Memory B cell (primary cell): ENCODE data around the gene MDC1.
"Not testable (repeated sequence)": the region's sequence is repeated elsewhere in the genome, so short reads cannot be mapped to it uniquely, and the experiment has no call there.

Experiments used
- ATAC-seq: fragments of 150-1000 bp; cut with Tn5 transposase; 2 replicates; pipeline ENCODE4 v1.10.0; 2021; ENCODE audit warnings: low read depth, mild to moderate bottlenecking, moderate library complexity
- DNase-seq, 2 donors: peaks; one replicate each; pipeline ENCODE4 v3.0.0; 2022; ENCODE audit warnings: low spot score in 2 of 2
- H3K27ac Mint-ChIP-seq: one replicate; pipeline ENCODE4 v1.8.0; 2022; ENCODE audit warnings: mild to moderate bottlenecking, moderate library complexity, mixed read lengths
- H3K27me3 Mint-ChIP-seq: one replicate; pipeline ENCODE4 v1.8.0; 2022; ENCODE audit warnings: mixed read lengths
- H3K36me3 Mint-ChIP-seq: one replicate; pipeline ENCODE4 v1.8.0; 2022; ENCODE audit warnings: mild to moderate bottlenecking, mixed read lengths
- H3K4me1 Mint-ChIP-seq: one replicate; pipeline ENCODE4 v1.8.0; 2022; ENCODE audit warnings: mixed read lengths
- H3K4me3 Mint-ChIP-seq: one replicate; pipeline ENCODE4 v1.8.0; 2022; ENCODE audit warnings: mild to moderate bottlenecking, moderate library complexity, mixed read lengths
- H3K9me3 Mint-ChIP-seq: one replicate; pipeline ENCODE4 v1.8.0; 2022; ENCODE audit warnings: mixed read lengths

Gene MDC1

DNA sequence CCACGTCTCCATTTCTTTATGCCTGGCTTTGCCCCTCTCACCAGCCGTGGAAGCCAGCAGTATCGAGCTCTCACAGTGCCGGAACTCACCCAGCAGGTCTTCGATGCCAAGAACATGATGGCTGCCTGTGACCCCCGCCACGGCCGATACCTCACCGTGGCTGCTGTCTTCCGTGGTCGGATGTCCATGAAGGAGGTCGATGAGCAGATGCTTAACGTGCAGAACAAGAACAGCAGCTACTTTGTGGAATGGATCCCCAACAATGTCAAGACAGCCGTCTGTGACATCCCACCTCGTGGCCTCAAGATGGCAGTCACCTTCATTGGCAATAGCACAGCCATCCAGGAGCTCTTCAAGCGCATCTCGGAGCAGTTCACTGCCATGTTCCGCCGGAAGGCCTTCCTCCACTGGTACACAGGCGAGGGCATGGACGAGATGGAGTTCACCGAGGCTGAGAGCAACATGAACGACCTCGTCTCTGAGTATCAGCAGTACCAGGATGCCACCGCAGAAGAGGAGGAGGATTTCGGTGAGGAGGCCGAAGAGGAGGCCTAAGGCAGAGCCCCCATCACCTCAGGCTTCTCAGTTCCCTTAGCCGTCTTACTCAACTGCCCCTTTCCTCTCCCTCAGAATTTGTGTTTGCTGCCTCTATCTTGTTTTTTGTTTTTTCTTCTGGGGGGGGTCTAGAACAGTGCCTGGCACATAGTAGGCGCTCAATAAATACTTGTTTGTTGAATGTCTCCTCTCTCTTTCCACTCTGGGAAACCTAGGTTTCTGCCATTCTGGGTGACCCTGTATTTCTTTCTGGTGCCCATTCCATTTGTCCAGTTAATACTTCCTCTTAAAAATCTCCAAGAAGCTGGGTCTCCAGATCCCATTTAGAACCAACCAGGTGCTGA, 7.0 kb upstream of the MDC1 start:
- not testable (repeated sequence) for H3K9me3 Mint-ChIP-seq, DNase-seq, H3K27me3 Mint-ChIP-seq, H3K4me3 Mint-ChIP-seq, ATAC-seq
- Mint-ChIP-seq H3K4me1 (peaks cover 31% of the 10 kb centered on the region), H3K36me3 (peaks cover 17% of the 10 kb centered on the region), H3K27ac (peak overlapping the region; percentile 90)

DNA sequence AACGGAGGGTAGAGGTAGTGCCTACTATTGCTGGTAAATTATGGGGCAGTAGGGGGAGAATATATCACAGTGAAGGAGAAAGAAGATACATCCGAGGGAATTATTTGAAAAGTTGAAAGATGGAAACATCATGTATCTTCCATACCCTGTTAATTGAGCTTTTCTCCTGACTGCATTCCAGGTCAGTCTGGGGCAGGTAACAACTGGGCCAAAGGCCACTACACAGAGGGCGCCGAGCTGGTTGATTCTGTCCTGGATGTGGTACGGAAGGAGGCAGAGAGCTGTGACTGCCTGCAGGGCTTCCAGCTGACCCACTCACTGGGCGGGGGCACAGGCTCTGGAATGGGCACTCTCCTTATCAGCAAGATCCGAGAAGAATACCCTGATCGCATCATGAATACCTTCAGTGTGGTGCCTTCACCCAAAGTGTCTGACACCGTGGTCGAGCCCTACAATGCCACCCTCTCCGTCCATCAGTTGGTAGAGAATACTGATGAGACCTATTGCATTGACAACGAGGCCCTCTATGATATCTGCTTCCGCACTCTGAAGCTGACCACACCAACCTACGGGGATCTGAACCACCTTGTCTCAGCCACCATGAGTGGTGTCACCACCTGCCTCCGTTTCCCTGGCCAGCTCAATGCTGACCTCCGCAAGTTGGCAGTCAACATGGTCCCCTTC, 6.2 kb upstream of the MDC1 start:
- Mint-ChIP-seq H3K4me3 (peak overlapping the region; percentile 96), H3K36me3 (peaks cover 17% of the 10 kb centered on the region), H3K4me1 (peaks cover 31% of the 10 kb centered on the region), H3K27ac (peak overlapping the region; percentile 90)
- not testable (repeated sequence) for H3K27me3 Mint-ChIP-seq, DNase-seq, H3K9me3 Mint-ChIP-seq, ATAC-seq

DNA sequence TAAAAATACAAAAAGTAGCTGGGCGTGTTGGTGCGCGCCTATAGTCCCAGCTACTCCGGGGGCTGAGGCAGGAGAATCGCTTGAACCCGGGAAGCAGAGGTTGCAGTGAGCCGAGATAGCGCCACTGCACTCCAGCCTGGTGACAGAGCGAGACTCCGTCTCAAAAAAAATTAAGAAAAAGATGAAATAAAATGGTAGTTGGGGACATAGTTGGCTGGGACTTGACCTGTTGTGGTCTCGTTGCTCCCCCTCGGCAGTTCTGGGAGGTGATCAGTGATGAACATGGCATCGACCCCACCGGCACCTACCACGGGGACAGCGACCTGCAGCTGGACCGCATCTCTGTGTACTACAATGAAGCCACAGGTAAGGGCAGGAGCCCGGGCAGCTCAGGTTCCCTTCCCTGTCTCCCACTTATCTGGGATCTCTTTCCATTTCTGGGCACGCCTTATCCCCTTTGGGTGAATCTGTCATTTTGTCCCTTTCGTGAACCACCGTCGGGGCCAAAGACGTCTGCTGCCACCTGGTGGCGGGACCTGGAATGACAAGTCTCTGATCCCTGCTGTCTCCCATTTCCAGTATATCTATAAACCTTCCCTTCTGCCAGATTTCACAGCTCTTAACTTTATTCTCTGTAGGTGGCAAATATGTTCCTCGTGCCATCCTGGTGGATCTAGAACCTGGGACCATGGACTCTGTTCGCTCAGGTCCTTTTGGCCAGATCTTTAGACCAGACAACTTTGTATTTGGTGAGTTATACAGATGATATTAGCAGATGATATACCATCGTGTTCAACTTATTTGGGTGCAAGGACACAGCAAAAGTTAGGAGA, 5.4 kb upstream of the MDC1 start:
- H3K27ac Mint-ChIP-seq = peak overlapping the region; percentile 90
- no peaks in the 10 kb centered on the region for H3K27me3 Mint-ChIP-seq
- peaks cover 17% of the 10 kb centered on the region for H3K36me3 Mint-ChIP-seq
- peak overlapping the region; percentile 96 for H3K4me3 Mint-ChIP-seq
- ATAC-seq (no peak), DNase-seq (peak; percentile 88 to 96)
- peaks cover 33% of the 10 kb centered on the region for H3K4me1 Mint-ChIP-seq
- H3K9me3 Mint-ChIP-seq = no peaks in the 10 kb centered on the region

DNA sequence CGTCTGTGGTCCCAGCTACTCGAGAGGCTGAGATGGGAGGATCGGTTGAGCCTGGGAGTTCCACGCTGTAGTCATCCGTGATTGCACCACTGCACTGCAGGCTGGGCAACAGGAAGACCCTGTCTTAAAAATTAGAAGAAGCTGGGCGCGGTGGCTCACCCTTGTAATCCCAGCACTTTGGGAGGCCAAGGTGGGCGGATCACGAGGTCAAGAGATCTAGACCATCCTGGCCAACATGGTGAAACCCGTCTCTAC, 4.9 kb upstream of the MDC1 start:
- H3K4me1 Mint-ChIP-seq = peaks cover 33% of the 10 kb centered on the region
- not testable (repeated sequence) for H3K27me3 Mint-ChIP-seq, ATAC-seq, H3K9me3 Mint-ChIP-seq, DNase-seq
- H3K36me3 Mint-ChIP-seq = peaks cover 17% of the 10 kb centered on the region
- peak overlapping the region; percentile 90 for H3K27ac Mint-ChIP-seq
- H3K4me3 Mint-ChIP-seq = peak overlapping the region; percentile 96

DNA sequence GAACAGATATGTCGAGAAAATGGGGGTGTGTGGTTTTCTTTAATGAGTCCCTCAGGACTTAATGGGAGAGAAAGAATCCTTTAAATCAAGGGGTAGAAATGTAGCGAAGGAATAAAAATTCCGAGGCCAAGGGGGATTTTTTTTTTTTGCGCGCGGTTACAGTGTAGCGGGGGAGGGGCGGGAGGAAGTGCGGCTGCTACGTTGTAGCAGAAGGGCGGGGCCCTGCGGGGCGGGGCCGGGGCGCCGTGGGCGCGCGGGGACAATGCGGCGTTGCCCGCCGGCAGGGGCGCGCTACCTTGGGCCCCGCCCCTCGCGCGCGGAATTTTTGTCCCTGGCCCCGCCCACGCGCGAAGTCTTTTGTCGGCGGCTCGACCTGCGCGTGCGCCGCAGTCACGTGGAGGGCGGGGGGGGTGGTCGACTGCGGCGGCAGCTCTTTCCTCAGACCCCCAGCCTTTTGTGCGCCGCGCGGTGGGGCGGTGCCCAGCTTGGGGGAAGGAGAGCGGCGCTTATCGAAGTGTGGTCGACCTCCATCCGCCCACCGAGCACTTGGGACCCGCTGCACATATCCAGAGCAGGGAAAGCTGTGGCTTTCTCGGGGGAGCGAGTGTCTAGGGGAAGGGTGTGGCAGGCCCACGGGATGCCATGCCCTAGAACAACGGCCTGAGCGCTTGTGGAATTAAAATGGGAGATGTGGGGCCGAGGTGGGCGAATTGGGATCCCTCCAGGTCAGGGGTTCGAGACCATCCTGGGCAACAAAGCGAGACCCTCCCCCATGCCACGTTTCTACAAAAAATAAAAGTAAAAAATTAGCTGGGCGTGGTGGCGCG, 4.3 kb upstream of the MDC1 start:
- Mint-ChIP-seq H3K36me3 (peaks cover 17% of the 10 kb centered on the region), H3K4me3 (peak overlapping the region; percentile 96), H3K27ac (peak overlapping the region; percentile 90), H3K4me1 (peaks cover 35% of the 10 kb centered on the region), H3K27me3 (no peaks in the 10 kb centered on the region), H3K9me3 (no peaks in the 10 kb centered on the region)
- ATAC-seq (peak; percentile 43), DNase-seq (peak; percentile 90 to 96)

DNA sequence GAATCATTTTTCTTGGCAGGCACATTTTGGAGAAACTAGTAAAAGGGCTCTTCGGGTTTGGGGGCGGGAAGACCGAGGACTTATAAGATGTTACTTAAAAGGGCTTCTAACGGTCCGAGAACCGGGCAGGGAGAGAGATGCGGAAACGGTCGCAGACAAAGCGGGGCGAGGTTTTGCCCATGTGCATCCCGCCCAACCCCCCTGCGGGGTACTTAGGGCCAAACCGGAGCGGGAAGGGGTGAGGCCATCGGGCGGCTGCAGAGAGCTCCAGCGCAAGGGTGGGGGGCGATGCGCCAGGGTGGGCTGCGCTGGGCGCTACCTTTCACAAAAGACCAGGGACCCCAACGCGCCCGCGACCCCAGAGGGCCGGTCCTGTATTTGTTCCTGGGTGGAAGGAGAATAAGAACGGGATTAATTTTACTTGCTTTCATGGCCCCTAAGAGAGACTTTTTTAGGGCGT, 3.7 kb upstream of the MDC1 start:
- Mint-ChIP-seq H3K27ac (peak overlapping the region; percentile 90), H3K4me1 (peaks cover 40% of the 10 kb centered on the region), H3K4me3 (peak overlapping the region; percentile 96), H3K27me3 (no peaks in the 10 kb centered on the region), H3K36me3 (peaks cover 17% of the 10 kb centered on the region), H3K9me3 (no peaks in the 10 kb centered on the region)
- DNase-seq = peak; percentile 53 to 61
- ATAC-seq = no peak

DNA sequence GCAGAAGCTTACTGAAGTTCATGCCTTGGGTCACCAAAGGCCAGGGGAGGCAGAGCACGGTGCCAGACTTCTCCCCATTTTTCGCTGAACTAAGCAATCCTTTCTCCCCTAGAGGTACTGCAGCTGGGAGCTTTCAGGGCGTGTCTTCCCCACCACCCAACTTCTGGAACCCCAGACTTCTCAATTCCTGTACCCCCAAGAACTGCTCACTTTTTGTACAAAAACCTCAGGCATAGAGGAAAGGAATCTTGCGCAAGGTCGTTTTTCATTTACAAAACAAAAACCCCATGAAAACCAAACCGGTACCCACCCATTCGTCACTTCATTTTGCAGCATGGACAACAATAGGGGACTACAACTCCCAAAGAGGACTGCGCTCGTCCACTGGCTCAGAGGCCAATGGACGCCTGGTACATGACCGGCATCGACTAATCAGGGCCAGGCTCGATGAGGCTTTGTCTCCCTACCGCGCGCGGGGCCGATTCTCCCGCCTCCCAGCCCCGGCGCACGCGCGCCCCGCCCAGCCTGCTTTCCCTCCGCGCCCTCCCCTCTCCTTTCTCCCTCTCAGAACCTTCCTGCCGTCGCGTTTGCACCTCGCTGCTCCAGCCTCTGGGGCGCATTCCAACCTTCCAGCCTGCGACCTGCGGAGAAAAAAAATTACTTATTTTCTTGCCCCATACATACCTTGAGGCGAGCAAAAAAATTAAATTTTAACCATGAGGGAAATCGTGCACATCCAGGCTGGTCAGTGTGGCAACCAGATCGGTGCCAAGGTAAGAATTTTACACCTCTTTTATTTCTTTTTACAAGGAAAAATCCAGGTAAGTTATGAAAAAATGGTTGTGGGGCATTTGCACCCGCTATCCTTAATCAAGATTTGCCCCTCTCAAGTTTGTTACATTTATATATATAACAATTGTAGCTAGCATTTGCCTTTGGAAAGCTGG, 3.0 kb upstream of the MDC1 start, which contains the start of gene TUBB:
TSS of gene TUBB (plus strand) at position 562 of the 947 bp plus-strand sequence. CDS start at position 717, 155 bp downstream.
- ATAC-seq (peak; percentile 53), DNase-seq (peak; percentile 80 to 88)
- Mint-ChIP-seq H3K27ac (peak within 1 kb of the TSS; percentile 90), H3K4me1 (peaks cover 37% of the 10 kb centered on the region), H3K27me3 (no peaks in the 10 kb centered on the region), H3K36me3 (peaks cover 14% of the 10 kb centered on the region), H3K9me3 (no peaks in the 10 kb centered on the region), H3K4me3 (peak within 1 kb of the TSS; percentile 96)

DNA sequence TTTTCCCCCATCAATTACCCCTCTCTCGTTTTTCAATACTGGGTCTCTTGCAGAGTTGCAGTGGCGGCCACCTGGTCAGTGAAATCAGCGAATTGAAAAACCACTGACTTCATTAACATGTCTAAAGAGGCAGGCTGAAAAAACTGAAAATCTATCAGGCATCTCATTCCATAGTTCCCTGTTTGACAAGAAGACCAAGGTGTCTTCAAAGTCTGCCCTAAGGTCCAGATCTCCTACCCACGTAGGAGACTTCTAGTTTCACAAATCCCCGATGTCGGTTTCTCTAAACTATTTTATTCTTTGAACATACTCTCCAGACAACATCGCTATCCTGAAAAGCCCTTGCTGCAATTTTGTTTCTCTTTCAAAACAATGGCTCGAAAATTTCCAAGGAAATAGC, 2.3 kb upstream of the MDC1 start:
- peak overlapping the region; percentile 96 for H3K4me3 Mint-ChIP-seq
- H3K36me3 Mint-ChIP-seq = peaks cover 16% of the 10 kb centered on the region
- peak overlapping the region; percentile 90 for H3K27ac Mint-ChIP-seq
- DNase-seq (no peak), ATAC-seq (no peak)
- H3K9me3 Mint-ChIP-seq = no peaks in the 10 kb centered on the region
- no peaks in the 10 kb centered on the region for H3K27me3 Mint-ChIP-seq
- peaks cover 31% of the 10 kb centered on the region for H3K4me1 Mint-ChIP-seq

DNA sequence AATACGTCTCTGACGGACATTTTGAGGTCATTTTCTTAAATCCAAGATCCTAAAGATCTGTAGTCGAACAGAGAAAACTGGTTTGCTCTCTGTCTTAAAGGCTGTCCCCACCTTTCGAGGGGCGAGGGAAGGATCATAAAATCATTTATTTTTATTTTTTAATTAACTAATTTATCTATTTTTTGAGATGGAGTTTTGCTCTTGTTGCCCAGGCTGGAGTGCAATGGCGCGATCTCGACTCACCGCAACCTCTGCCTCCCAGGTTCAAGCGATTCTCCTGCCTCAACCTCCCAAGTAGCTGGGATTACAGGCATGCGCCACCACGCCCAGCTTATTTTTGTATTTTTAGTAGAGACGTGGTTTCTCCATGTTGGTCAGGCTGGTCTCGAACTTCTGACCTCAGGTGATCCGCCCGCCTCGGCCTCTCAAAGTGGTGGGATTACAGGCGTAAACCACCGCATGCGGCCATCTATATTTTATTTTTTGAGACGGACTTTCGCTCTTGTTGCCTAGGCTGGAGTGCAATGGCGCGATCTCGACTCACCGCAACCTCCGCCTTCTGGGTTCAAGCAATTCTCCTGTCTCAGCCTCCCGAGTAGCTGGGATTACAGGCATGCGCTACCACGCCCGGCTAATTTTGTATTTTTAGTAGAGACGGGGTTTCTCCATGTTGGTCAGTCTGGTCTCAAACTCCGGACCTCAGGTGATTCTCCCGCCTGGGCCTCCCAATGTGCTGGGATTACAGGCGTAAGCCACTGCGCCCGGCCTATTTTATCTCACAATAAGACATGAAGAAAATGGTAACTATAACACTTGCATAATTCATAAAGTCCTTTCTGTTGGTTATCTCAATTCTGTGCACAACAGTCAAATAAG, 1.0 kb upstream of the MDC1 start:
- peaks cover 27% of the 10 kb centered on the region for H3K4me1 Mint-ChIP-seq
- peak overlapping the region; percentile 92 for H3K27ac Mint-ChIP-seq
- peak overlapping the region; percentile 92 for H3K4me3 Mint-ChIP-seq
- H3K36me3 Mint-ChIP-seq = peaks cover 17% of the 10 kb centered on the region
- not testable (repeated sequence) for H3K27me3 Mint-ChIP-seq, H3K9me3 Mint-ChIP-seq, ATAC-seq, DNase-seq

DNA sequence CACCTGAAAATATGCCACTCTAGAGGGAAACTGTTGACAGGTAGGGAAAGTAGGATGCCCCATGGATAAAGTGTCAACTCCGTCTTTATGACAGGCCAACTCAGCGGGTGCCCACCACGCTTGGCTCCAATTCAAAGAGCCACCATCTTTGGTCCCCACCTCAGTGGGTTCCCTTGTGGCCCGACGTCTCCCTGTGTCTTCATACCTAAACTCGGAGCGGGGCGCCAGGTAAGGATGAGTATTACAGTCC, 277 bp downstream of the MDC1 start:
- DNase-seq (no peak), ATAC-seq (no peak)
- Mint-ChIP-seq H3K36me3 (peaks cover 27% of the 10 kb centered on the region), H3K27me3 (no peaks in the 10 kb centered on the region), H3K27ac (peak overlapping the region; percentile 92), H3K4me1 (peaks cover 26% of the 10 kb centered on the region), H3K4me3 (peak overlapping the region; percentile 92), H3K9me3 (no peaks in the 10 kb centered on the region)

DNA sequence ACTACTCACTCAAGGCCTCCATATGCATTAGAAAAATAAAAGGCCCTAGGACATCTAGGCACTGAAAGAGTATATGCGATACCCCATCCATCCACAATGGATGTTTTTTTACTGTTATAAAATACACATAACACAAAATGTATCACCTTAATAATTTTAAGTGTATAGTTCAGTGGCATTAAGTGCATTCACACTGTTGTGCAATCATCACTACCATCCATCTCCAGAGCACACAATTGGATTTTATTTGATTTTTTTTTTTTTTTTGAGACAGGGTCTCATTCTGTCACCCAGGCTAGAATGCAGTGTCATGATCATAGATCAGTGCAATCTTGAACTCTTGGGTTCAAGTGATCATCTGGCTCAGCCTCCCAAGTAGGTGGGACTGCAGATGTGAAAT, 2.8 kb downstream of the MDC1 start:
- H3K27me3 Mint-ChIP-seq = no peaks in the 10 kb centered on the region
- peaks cover 31% of the 10 kb centered on the region for H3K36me3 Mint-ChIP-seq
- DNase-seq (no peak), ATAC-seq (no peak)
- H3K9me3 Mint-ChIP-seq = no peaks in the 10 kb centered on the region
- no peak overlapping the region for H3K4me3 Mint-ChIP-seq
- no peak overlapping the region for H3K27ac Mint-ChIP-seq
- H3K4me1 Mint-ChIP-seq = peaks cover 23% of the 10 kb centered on the region

DNA sequence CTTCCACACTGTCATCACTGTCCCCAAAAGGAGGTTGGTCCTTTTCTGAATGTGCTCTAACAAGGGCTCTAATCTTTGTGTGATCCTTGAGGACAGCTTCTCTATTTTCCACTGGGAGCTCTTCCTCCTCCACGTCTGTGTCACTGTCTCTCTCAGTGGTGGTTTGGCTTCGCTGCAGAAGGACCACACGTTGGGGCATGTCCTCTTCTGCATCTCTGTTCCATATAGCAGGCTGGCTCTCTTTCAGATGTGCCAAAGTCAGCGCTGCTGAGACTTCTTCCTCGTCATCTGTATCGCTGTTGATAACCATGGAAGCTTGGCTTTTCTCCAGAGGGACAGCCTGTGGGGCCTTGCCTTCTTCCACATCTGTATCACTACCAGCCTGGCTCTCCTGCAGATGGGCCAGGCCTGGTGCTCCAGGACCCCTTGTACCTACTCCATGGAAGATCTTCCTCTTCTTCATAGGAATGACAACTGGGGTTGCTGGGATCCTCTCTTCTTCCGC, 4.6 kb downstream of the MDC1 start:
- no peak overlapping the region for H3K4me3 Mint-ChIP-seq
- DNase-seq (no peak), ATAC-seq (no peak)
- H3K27me3 Mint-ChIP-seq = no peaks in the 10 kb centered on the region
- peaks cover 40% of the 10 kb centered on the region for H3K36me3 Mint-ChIP-seq
- peak overlapping the region; percentile 54 for H3K27ac Mint-ChIP-seq
- peaks cover 27% of the 10 kb centered on the region for H3K4me1 Mint-ChIP-seq
- no peaks in the 10 kb centered on the region for H3K9me3 Mint-ChIP-seq
